Breast epithelium (tissue), 4 donors: ENCODE measurements around the gene NCEH1. TPM values are rescaled to one million over a fixed set of nuclear protein-coding genes. Genes with fewer than 3 reads are reported as not detected.
A peak's percentile ranks its signal among the peaks of the same experiment; 100 is the strongest.

Experiments used
- DNase-seq, 2 donors: peaks; one replicate each; pipeline ENCODE4 v3.0.0-alpha.2; 2019; ENCODE audit warnings: low spot score in 2 of 2
- H3K27ac ChIP-seq, 2 donors: fragments of 200-600 bp; sonication (generic) in 1 of 2; one replicate each; pipeline ENCODE4 v1.5.1; 2016 to 2019; ENCODE audit warnings: mild to moderate bottlenecking in 1 of 2
- H3K27me3 ChIP-seq, 2 donors: fragments of 200-600 bp; sonication (generic) in 1 of 2; one replicate each; pipeline versions ENCODE4 v1.5.1 to v1.6.0; 2017 to 2019; ENCODE audit warnings: control low read depth in 1 of 2, mild to moderate bottlenecking in 1 of 2
- H3K36me3 ChIP-seq: fragments of 200-600 bp; one replicate; pipeline ENCODE4 v1.5.1; 2019
- H3K4me1 ChIP-seq, 2 donors: fragments of 200-600 bp; sonication (generic); one replicate each; pipeline ENCODE4 v1.5.1; 2016 to 2019; ENCODE audit warnings: control low read depth in 1 of 2
- H3K4me3 ChIP-seq, 3 donors: fragments of 200-600 bp; sonication (generic); 1 replicate in 2 of 3; 2 replicates in 1 of 3; pipeline ENCODE4 v1.5.1; 2016 to 2019; ENCODE audit warnings: mild to moderate bottlenecking in 3 of 3, moderate library complexity in 2 of 3
- H3K9me3 ChIP-seq, 2 donors: fragments of 200-600 bp; sonication (generic) in 1 of 2; one replicate each; pipeline ENCODE4 v1.5.1; 2016 to 2019; ENCODE audit warnings: control low read depth in 1 of 2
- CTCF ChIP-seq, 3 donors: fragments of 450-650 bp; IDR thresholded peaks; one replicate each; pipeline ENCODE4 v1.5.1; 2016 to 2017; ENCODE audit warnings: antibody characterized with exemption in 3 of 3, mild to moderate bottlenecking in 3 of 3, moderate library complexity in 3 of 3
- POLR2A ChIP-seq: fragments of 450-650 bp; IDR thresholded peaks from one replicate; pipeline ENCODE4 v1.6.1; 2016; ENCODE audit warnings: antibody characterized with exemption, mild to moderate bottlenecking, moderate library complexity
- POLR2AphosphoS5 ChIP-seq, 3 donors: sonication (generic); formaldehyde crosslinking; IDR thresholded peaks; one replicate each; pipeline ENCODE4 v1.6.1; 2017; ENCODE audit warnings: antibody characterized with exemption in 3 of 3
- intact Hi-C: fragments of 100-400 bp; cut with DNase I; formaldehyde crosslinking; loops from one replicate; pipeline ENCODE4 v1.15.1; 2023; ENCODE audit warnings: low total_unique reads
- total RNA-seq, 3 donors: library from RNA; depleted of rRNA; stranded (reverse); fragments of >200 nt; gene quantifications; one replicate each; pipeline ENCODE4 v1.1.0, GENCODE V29; 2016

The NCEH1 gene
- total RNA-seq, 3 donors from 2014 or later = 8.5 to 23.9 (median 10.4) TPM

- no peaks in the 10 kb centered on the region for H3K4me1 ChIP-seq
These were observed 64.3 kb downstream of the NCEH1 start for GRCh38 chr3:172646439-172647015.

DNA sequence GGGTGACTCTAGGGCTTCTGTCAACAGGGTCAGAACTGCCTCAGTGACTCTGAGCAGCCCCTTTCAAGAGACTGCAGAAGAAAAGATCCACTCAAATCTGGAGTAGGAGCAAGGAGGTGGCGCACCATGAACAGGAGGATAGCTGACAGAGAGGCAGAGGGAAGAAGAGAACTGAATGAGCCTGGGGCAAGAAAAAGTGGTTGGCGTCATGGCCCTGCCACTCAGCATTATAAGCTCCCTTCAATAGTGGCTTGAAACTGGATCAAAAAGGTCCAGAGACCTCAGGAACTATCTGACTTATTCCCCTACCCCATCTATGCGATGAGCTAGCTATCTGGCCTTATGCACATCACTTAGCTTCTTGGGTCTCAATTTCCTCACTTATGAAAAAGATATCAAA lies 66.6 kb downstream of the NCEH1 start:
- H3K9me3 ChIP-seq = no peaks in the 10 kb centered on the region
- TF ChIP-seq POLR2A (no peak), CTCF (IDR thresholded peaks at IDR 0.05) (no peak), POLR2AphosphoS5 (IDR thresholded peaks at IDR 0.05) (no peak)
- no peak overlapping the region for H3K27ac ChIP-seq
- H3K36me3 ChIP-seq = no peaks in the 10 kb centered on the region
- no peak for DNase-seq
- no peaks in the 10 kb centered on the region for H3K27me3 ChIP-seq
- no peak overlapping the region for H3K4me3 ChIP-seq
- no peaks in the 10 kb centered on the region for H3K4me1 ChIP-seq
- intact Hi-C loops = no loop called here

More at GRCh38 chr3:172646439-172647015, 64.3 kb downstream of the NCEH1 start:
- TF ChIP-seq POLR2AphosphoS5 (IDR thresholded peaks at IDR 0.05) = no peak
- TF ChIP-seq POLR2A = no peak
- TF ChIP-seq CTCF (IDR thresholded peaks at IDR 0.05) = no peak
- no peaks in the 10 kb centered on the region for H3K36me3 ChIP-seq
- H3K27me3 ChIP-seq = no peaks in the 10 kb centered on the region
- no peak for DNase-seq
- H3K27ac ChIP-seq = peak overlapping the region in 1 of 2 donors; percentile 63
- intact Hi-C loops = no loop called here
- no peaks in the 10 kb centered on the region for H3K9me3 ChIP-seq
- no peak overlapping the region for H3K4me3 ChIP-seq

- H3K4me1 ChIP-seq = no peaks in the 10 kb centered on the region
- no peaks in the 10 kb centered on the region for H3K36me3 ChIP-seq
- H3K9me3 ChIP-seq = no peaks in the 10 kb centered on the region
- no peak overlapping the region for H3K4me3 ChIP-seq
- no peaks in the 10 kb centered on the region for H3K27me3 ChIP-seq
- no peak for DNase-seq
- H3K27ac ChIP-seq = no peak overlapping the region
- no peak for TF ChIP-seq POLR2A
- TF ChIP-seq CTCF (IDR thresholded peaks at IDR 0.05) = no peak
- TF ChIP-seq POLR2AphosphoS5 (IDR thresholded peaks at IDR 0.05) = no peak
- intact Hi-C loops = no loop called here
These were observed 67.2 kb downstream of the NCEH1 start for GRCh38 chr3:172643506-172644179.

- intact Hi-C loops = no loop called here
- H3K9me3 ChIP-seq = no peaks in the 10 kb centered on the region
- H3K27me3 ChIP-seq = no peaks in the 10 kb centered on the region
- no peak overlapping the region for H3K27ac ChIP-seq
- no peak overlapping the region for H3K4me3 ChIP-seq
- TF ChIP-seq CTCF (IDR thresholded peaks at IDR 0.05) = no peak
- TF ChIP-seq POLR2A = no peak
- no peak for TF ChIP-seq POLR2AphosphoS5 (IDR thresholded peaks at IDR 0.05)
- H3K4me1 ChIP-seq = no peaks in the 10 kb centered on the region
- no peaks in the 10 kb centered on the region for H3K36me3 ChIP-seq
- DNase-seq = no peak
These were observed 69.6 kb downstream of the NCEH1 start for GRCh38 chr3:172641291-172641690.

- no peaks in the 10 kb centered on the region for H3K36me3 ChIP-seq
- H3K4me3 ChIP-seq = no peak overlapping the region
- peak overlapping the region in 1 of 2 donors; percentile 43 for H3K27ac ChIP-seq
- no peaks in the 10 kb centered on the region for H3K27me3 ChIP-seq
- H3K4me1 ChIP-seq = no peaks in the 10 kb centered on the region
- intact Hi-C loops = no loop called here
- H3K9me3 ChIP-seq = no peaks in the 10 kb centered on the region
- TF ChIP-seq CTCF (IDR thresholded peaks at IDR 0.05) (no peak), POLR2A (no peak), POLR2AphosphoS5 (IDR thresholded peaks at IDR 0.05) (no peak)
- DNase-seq = no peak
These were observed 70.1 kb downstream of the NCEH1 start for GRCh38 chr3:172640751-172641150.
